K562 (cell line): ENCODE measurements around the gene AP3M1. TPM values are rescaled to one million over a fixed set of nuclear protein-coding genes. Genes with fewer than 3 reads are reported as not detected.

ENCODE experiments used
- ATAC-seq: fragments of 200-7000 bp; cut with Tn5 transposase; 3 replicates; pipeline ENCODE4 v1.9.1; 2020; ENCODE audit warnings: moderate library complexity
- BruUV-seq: library from RNA; stranded (reverse); fragments of 400-500 nt; replicated peaks from 2 replicates; lab custom pipeline; 2021; lab: Mats Ljungman, UMichigan
- CTCF ChIA-PET: fragments of 300-600 bp; formaldehyde crosslinking; extraction: SDS; loops from one replicate; lab custom pipeline; 2021; ENCODE audit warnings: low intra/inter-chr PET ratio; lab: Yijun Ruan, JAX
- POLR2A ChIA-PET: fragments of 300-600, 350-650 bp; sonication (Branson Sonifier 250); formaldehyde crosslinking; extraction: SDS; loops from one replicate; lab custom pipeline; 2021; ENCODE audit warnings: antibody characterized with exemption, inconsistent platforms; lab: Yijun Ruan, JAX
- DNase-seq, 4 experiments: peaks; one replicate each; pipeline versions ENCODE4 v3.0.0 to v3.0.0-alpha.2; 2011 to 2018; ENCODE audit warnings: low spot score in 3 of 4, mixed read lengths in 3 of 4; ENCODE audit errors: extremely low read depth in 1 of 4
- FAIRE-seq: peaks from 2 replicates; lab custom pipeline; 2011; peaks lifted over from hg19 to GRCh38; lab: Jason Lieb, UNC
- H2AFZ ChIP-seq: 2 replicates; pipeline ENCODE4 v1.6.0; 2011; ENCODE audit warnings: low read depth, low read length, control low read depth, inconsistent platforms
- H3K27ac ChIP-seq: fragments of 200-600 bp; 3 replicates; pipeline ENCODE4 v1.8.0; 2011; ENCODE audit warnings: low read depth, mild to moderate bottlenecking, control low read depth, inconsistent platforms, low read length, moderate library complexity, mixed read lengths; ENCODE audit errors: extremely low read depth
- H3K27me3 ChIP-seq, 2 experiments: fragments of 300-600 bp in 1 of 2; 2 replicates in 1 of 2; 3 replicates in 1 of 2; pipeline versions ENCODE4 v1.6.0 to v1.8.0; 2011; ENCODE audit warnings: inconsistent platforms in 2 of 2, low read length in 2 of 2, mild to moderate bottlenecking in 1 of 2, mixed read lengths in 1 of 2, moderate library complexity in 1 of 2; ENCODE audit not compliant: control insufficient read depth in 2 of 2, insufficient read depth in 2 of 2
- H3K36me3 ChIP-seq: fragments of 300-600 bp; 3 replicates; pipeline ENCODE4 v1.8.0; 2011; ENCODE audit warnings: mild to moderate bottlenecking, low read length, inconsistent platforms; ENCODE audit not compliant: control insufficient read depth, insufficient read depth
- H3K4me1 ChIP-seq, 2 experiments: fragments of 200-600 bp in 1 of 2; replicated peaks in 1 of 2; 2 replicates in 1 of 2; 3 replicates in 1 of 2; pipeline versions ENCODE4 v1.5.1 to v1.8.0; 2011; ENCODE audit warnings: inconsistent platforms in 2 of 2, low read length in 2 of 2, mild to moderate bottlenecking in 1 of 2, mixed read lengths in 1 of 2, moderate library complexity in 1 of 2; ENCODE audit not compliant: control insufficient read depth in 2 of 2, insufficient read depth in 2 of 2
- H3K4me2 ChIP-seq: 2 replicates; pipeline ENCODE4 v1.6.1; 2011; ENCODE audit warnings: low read length, control low read depth, inconsistent platforms, mixed read lengths; ENCODE audit not compliant: insufficient read depth
- H3K4me3 ChIP-seq: fragments of 200-600 bp; sonication (generic), shearing (Covaris generic); 2 replicates; pipeline ENCODE4 v1.5.1; 2016; ENCODE audit warnings: control low read depth, inconsistent platforms
- H3K79me2 ChIP-seq: fragments of 200-600 bp; 3 replicates; pipeline ENCODE4 v1.8.0; 2011; ENCODE audit warnings: low read length, inconsistent platforms; ENCODE audit not compliant: control insufficient read depth, insufficient read depth
- H3K9ac ChIP-seq, 2 experiments: 2 replicates each; pipeline versions ENCODE4 v1.6.0 to v1.6.1; 2011; ENCODE audit warnings: low read depth in 2 of 2, low read length in 2 of 2, control low read depth in 1 of 2, inconsistent platforms in 1 of 2, mild to moderate bottlenecking in 1 of 2, mixed read lengths in 1 of 2; ENCODE audit not compliant: insufficient read depth in 1 of 2
- H3K9me1 ChIP-seq: one replicate; pipeline ENCODE4 v1.6.0; 2011; ENCODE audit warnings: inconsistent platforms, mild to moderate bottlenecking, low read length, moderate library complexity; ENCODE audit not compliant: control insufficient read depth, insufficient read depth
- H3K9me3 ChIP-seq: replicated peaks from 2 replicates; pipeline ENCODE4 v1.5.1; 2011; ENCODE audit warnings: low read depth, low read length, inconsistent platforms; ENCODE audit not compliant: control insufficient read depth, insufficient read depth
- H4K20me1 ChIP-seq: replicated peaks from 2 replicates; pipeline ENCODE4 v1.6.1; 2011; ENCODE audit warnings: low read length, inconsistent platforms, mixed read lengths; ENCODE audit not compliant: control insufficient read depth, insufficient read depth
- HIVEP1 ChIP-seq: fragments of 250-450 bp; sonication (Bioruptor Pico); IDR thresholded peaks from 2 replicates; pipeline ENCODE4 v1.4.0; 2020; ENCODE audit warnings: mild to moderate bottlenecking
- HNRNPK ChIP-seq: fragments of 200-400 bp; formaldehyde crosslinking; IDR thresholded peaks from one replicate; pipeline ENCODE4 v1.6.1; 2018; ENCODE audit warnings: mild to moderate bottlenecking, low read depth, low read length; ENCODE audit not compliant: poor library complexity, severe bottlenecking
- ILF3 ChIP-seq: fragments of 450-650 bp; IDR thresholded peaks from 2 replicates; pipeline ENCODE4 v1.6.1; 2018; ENCODE audit warnings: antibody characterized with exemption, mild to moderate bottlenecking, moderate library complexity, borderline replicate concordance
- MTA1 ChIP-seq: fragments of 450-650 bp; IDR thresholded peaks from 2 replicates; pipeline ENCODE4 v1.6.1; 2017; ENCODE audit warnings: borderline replicate concordance
- NFRKB ChIP-seq: fragments of 450-650 bp; IDR thresholded peaks from 2 replicates; pipeline ENCODE4 v1.6.1; 2016; ENCODE audit warnings: low read depth
- RBM15 ChIP-seq: fragments of 200-400 bp; formaldehyde crosslinking; IDR thresholded peaks from 2 replicates; pipeline ENCODE4 v1.6.1; 2018; ENCODE audit warnings: mild to moderate bottlenecking, low read length, moderate library complexity; ENCODE audit not compliant: insufficient read depth
- STAT6 ChIP-seq: sonication (generic); formaldehyde crosslinking; IDR thresholded peaks from 2 replicates; pipeline ENCODE4 v1.8.1; 2023; ENCODE audit warnings: mild to moderate bottlenecking, missing genetic modification reagents
- TAF15 ChIP-seq: fragments of 200-400 bp; formaldehyde crosslinking; IDR thresholded peaks from 2 replicates; pipeline ENCODE4 v1.6.1; 2017; ENCODE audit warnings: mild to moderate bottlenecking, low read depth, low read length, moderate library complexity
- TFAP4 ChIP-seq: sonication (generic); formaldehyde crosslinking; IDR thresholded peaks from 2 replicates; pipeline ENCODE4 v1.8.0; 2022; ENCODE audit warnings: missing genetic modification reagents, mild to moderate bottlenecking, moderate library complexity, borderline replicate concordance
- U2AF1 ChIP-seq: fragments of 200-400 bp; formaldehyde crosslinking; optimal IDR thresholded peaks from 2 replicates; pipeline ENCODE3; 2017; ENCODE audit warnings: mild to moderate bottlenecking, low read depth, low read length, moderate library complexity
- WGBS: fragments of 100-300 bp; shearing (Covaris generic); methylation state at CpG from one replicate; pipeline ENCODE4 v1.1.6; 2016; ENCODE audit warnings: low coverage, mixed read lengths; ENCODE audit not compliant: insufficient coverage; ENCODE audit errors: missing lambda C conversion rate; 5-methylcytosine and 5-hydroxymethylcytosine counted together
- in situ Hi-C: fragments of 300-500 bp; cut with MboI; formaldehyde crosslinking; loops from 4 replicates; pipeline ENCODE4 v1.15.0; 2018; ENCODE audit warnings: inconsistent platforms, mixed read lengths
- intact Hi-C: fragments of 100-400 bp; cut with micrococcal nuclease; formaldehyde crosslinking; loops from 2 replicates; pipeline ENCODE4 v1.14.2; 2022
- polyA plus RNA-seq, 8 experiments: library from polyadenylated mRNA; depleted of rRNA in 4 of 8; stranded (reverse) in 5 of 8; unstranded in 3 of 8; fragments of >200 nt; fragmentation: Nextera tagmentation in 2 of 8; fragmentation: Illumina TruSeq in 1 of 8; extraction: Ambion mirVana in 2 of 8; extraction: Trizol in 1 of 8; gene quantifications; 2 replicates each; pipeline versions ENCODE4 v1.2.1 to v1.2.3, GENCODE V29; 2011 to 2014; ENCODE audit warnings: inconsistent platforms in 1 of 8, missing spikeins in 1 of 8
- total RNA-seq, 7 experiments: library from RNA; depleted of rRNA in 6 of 7; stranded (reverse); fragments of >200 nt in 6 of 7; fragmentation: Illumina TruSeq in 2 of 7; extraction: Trizol in 2 of 7; gene quantifications; 2 replicates each; pipeline versions ENCODE4 v1.2.1 to v1.2.3, GENCODE V29; 2011 to 2021; ENCODE audit warnings: low replicate concordance in 1 of 7

AP3M1 gene
- total and polyA plus RNA-seq, 9 of the 15 experiments (the other 6 are each of a cell fraction or from before 2014, with no cell fraction given), result 44.3 to 135 (median 67.6) TPM

GRCh38 chr10:74076961-74077360 lies 73.7 kb downstream of the AP3M1 start:
- Histone ChIP-seq H2AFZ (no peak overlapping the region), H3K27ac (no peak overlapping the region), H3K9me3 (no peaks in the 10 kb centered on the region), H3K27me3 (no peaks in the 10 kb centered on the region), H4K20me1 (no peaks in the 10 kb centered on the region)
- DNase-seq (no peak), ATAC-seq (no peak)
- 86% methylated on average over 2 of the region's 2 CpGs for WGBS
- no TSS peak for BruUV-seq
- ChIA-PET POLR2A (interaction anchor here (0.8 to 3.4 kb wide), 5 partner anchors 11 to 34 kb away, joined by 3 to 16 read pairs (median 4); no protein-coding TSS in a partner anchor), CTCF (no interaction called here)
- in situ Hi-C loops, result no loop called here
- TF ChIP-seq TFAP4, result no peak
- TF ChIP-seq ILF3, result no peak
- no peak for TF ChIP-seq U2AF1
- TF ChIP-seq STAT6 (CRISPR knock-in tag), result no peak
- no peak for TF ChIP-seq MTA1
- no peak for TF ChIP-seq HNRNPK
- no peak for TF ChIP-seq RBM15
- no peak for TF ChIP-seq NFRKB
- TF ChIP-seq HIVEP1 (CRISPR knock-in tag), result no peak
- TF ChIP-seq TAF15, result no peak
- TF ChIP-seq, all 486 proteins: peak for 0
- H3K9ac ChIP-seq, result no peak overlapping the region
- no peaks in the 10 kb centered on the region for H3K9me1 ChIP-seq
- H3K79me2 ChIP-seq, result no peaks in the 10 kb centered on the region; the same call in 2 of the 3 replicates
- no peak for FAIRE-seq
- peaks cover 0 to 15% of the 10 kb centered on the region in 2 experiments; a peak in 1 of 5 replicates for H3K4me1 ChIP-seq
- peaks cover 68% of the 10 kb centered on the region for H3K36me3 ChIP-seq
- no peak overlapping the region for H3K4me3 ChIP-seq
- intact Hi-C loops, result no loop called here
- no peak overlapping the region for H3K4me2 ChIP-seq
